Sigmoid colon (tissue), 3 donors: Measurements from ENCODE around the gene ARHGEF28.

Experiments
- POLR2A ChIP-seq, 2 donors: fragments of 450-650 bp; IDR thresholded peaks; one replicate each; pipeline ENCODE4 v1.6.1; 2016; ENCODE audit warnings: antibody characterized with exemption in 2 of 2, mild to moderate bottlenecking in 2 of 2, moderate library complexity in 2 of 2
- TF ChIP-seq, protein P1 (sequence below), 4 experiments: fragments of 450-650 bp in 3 of 4; fragments of 200-600 bp in 1 of 4; IDR thresholded peaks; one replicate each; pipeline ENCODE4 v1.5.1; 2016 to 2019; ENCODE audit warnings: antibody characterized with exemption in 4 of 4, mild to moderate bottlenecking in 3 of 4, moderate library complexity in 2 of 4

DNA sequence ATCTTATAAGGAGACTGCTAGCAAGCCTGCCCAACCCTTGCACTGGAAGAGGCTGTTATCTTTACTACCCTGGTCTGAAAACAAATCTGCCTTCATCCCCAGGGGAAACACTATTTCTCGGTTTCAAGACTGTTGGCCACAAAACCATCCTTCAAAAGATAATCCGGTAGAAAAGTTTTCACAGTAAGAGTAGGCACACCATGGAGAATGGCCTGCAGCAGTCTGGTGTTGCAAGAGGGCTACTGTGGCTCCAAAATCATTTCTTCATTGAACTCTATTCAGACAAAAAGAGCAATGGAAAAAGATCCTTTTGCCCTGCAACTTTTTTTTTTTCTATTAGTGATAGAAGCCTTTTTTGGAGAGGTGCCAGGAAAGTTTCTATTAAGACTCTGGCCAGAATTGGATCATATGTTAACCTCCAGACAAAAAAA, 163.9 kb downstream of the ARHGEF28 start:
- TF ChIP-seq, protein P1, sequence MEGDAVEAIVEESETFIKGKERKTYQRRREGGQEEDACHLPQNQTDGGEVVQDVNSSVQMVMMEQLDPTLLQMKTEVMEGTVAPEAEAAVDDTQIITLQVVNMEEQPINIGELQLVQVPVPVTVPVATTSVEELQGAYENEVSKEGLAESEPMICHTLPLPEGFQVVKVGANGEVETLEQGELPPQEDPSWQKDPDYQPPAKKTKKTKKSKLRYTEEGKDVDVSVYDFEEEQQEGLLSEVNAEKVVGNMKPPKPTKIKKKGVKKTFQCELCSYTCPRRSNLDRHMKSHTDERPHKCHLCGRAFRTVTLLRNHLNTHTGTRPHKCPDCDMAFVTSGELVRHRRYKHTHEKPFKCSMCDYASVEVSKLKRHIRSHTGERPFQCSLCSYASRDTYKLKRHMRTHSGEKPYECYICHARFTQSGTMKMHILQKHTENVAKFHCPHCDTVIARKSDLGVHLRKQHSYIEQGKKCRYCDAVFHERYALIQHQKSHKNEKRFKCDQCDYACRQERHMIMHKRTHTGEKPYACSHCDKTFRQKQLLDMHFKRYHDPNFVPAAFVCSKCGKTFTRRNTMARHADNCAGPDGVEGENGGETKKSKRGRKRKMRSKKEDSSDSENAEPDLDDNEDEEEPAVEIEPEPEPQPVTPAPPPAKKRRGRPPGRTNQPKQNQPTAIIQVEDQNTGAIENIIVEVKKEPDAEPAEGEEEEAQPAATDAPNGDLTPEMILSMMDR (IDR thresholded peaks at IDR 0.05) = no peak
- no peak for TF ChIP-seq POLR2A (IDR thresholded peaks at IDR 0.05)
